Activated CD8-positive, alpha-beta memory T cell treated with anti-CD3 and anti-CD28 coated beads, Interleukin-2, amount 10 ng/mL, durations not matched to agents 7 days and 5 days (primary cell): ENCODE measurements around the gene GEMIN4. TPM values are rescaled to one million over a fixed set of nuclear protein-coding genes. Genes with fewer than 3 reads are reported as not detected.
A peak's percentile ranks its signal among the peaks of the same experiment; 100 is the strongest.

ENCODE experiments used
- ATAC-seq: fragments of 150-1000 bp; cut with Tn5 transposase; one replicate; pipeline ENCODE4 v1.10.0; 2021; ENCODE audit warnings: moderate library complexity
- CTCF ChIA-PET: fragments of 350-600 bp; sonication (Branson Sonifier 250); formaldehyde crosslinking; loops from one replicate; lab custom pipeline; 2021; ENCODE audit warnings: antibody characterized with exemption; lab: Charles Lee
- DNase-seq: peaks from one replicate; pipeline ENCODE4 v3.0.0-alpha.2; 2020
- H3K27ac Mint-ChIP-seq: one replicate; pipeline ENCODE4 v1.8.0; 2021; ENCODE audit warnings: mild to moderate bottlenecking, mixed read lengths
- H3K27me3 Mint-ChIP-seq: one replicate; pipeline ENCODE4 v1.8.0; 2021; ENCODE audit warnings: mixed read lengths
- H3K36me3 Mint-ChIP-seq: one replicate; pipeline ENCODE4 v1.8.0; 2021; ENCODE audit warnings: mild to moderate bottlenecking, mixed read lengths
- H3K4me1 Mint-ChIP-seq: one replicate; pipeline ENCODE4 v1.8.0; 2021; ENCODE audit warnings: mixed read lengths
- H3K4me3 Mint-ChIP-seq: one replicate; pipeline ENCODE4 v1.8.0; 2021; ENCODE audit warnings: mild to moderate bottlenecking, moderate library complexity, mixed read lengths
- H3K9me3 Mint-ChIP-seq: one replicate; pipeline ENCODE4 v1.8.0; 2022; ENCODE audit warnings: low read depth, mixed read lengths
- total RNA-seq, 2 experiments: library from RNA; stranded (reverse); gene quantifications; one replicate each; pipeline ENCODE4 v1.2.3, GENCODE V29; 2021

Gene GEMIN4
- total RNA-seq, 2 experiments from 2014 or later, result 40.8 to 43.0 TPM

DNA sequence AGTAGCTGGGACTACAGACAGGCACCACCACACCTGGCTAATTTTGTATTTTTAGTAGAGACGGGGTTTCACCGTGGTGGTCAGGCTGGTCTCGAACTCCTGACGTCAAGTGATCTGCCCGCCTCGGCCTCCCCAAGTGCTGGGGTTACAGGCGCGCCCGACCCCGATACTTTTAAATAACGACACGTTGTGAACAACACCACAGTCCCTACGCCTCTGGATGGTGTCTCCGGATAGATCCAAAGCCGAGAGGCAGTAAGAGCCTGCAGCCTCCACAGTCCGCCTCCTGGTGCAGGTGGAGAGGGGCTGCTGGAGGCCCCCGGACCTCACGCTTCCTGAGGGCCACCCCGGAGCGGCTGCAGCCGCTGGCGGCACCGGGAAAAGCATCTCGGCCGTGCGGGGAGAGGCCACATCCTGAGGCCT, 20.4 kb downstream of the GEMIN4 start:
- DNase-seq (no peak), ATAC-seq (no peak)
- Mint-ChIP-seq H3K4me1 (peaks cover 12% of the 10 kb centered on the region), H3K27ac (peak overlapping the region; percentile 32), H3K27me3 (no peaks in the 10 kb centered on the region), H3K36me3 (peaks cover 15% of the 10 kb centered on the region), H3K4me3 (peak overlapping the region; percentile 56), H3K9me3 (no peaks in the 10 kb centered on the region)
- CTCF ChIA-PET, result interaction anchor here (1.4 to 1.7 kb wide), 2 partner anchors 9 to 249 kb away, joined by 3 read pairs; no protein-coding TSS in a partner anchor

DNA sequence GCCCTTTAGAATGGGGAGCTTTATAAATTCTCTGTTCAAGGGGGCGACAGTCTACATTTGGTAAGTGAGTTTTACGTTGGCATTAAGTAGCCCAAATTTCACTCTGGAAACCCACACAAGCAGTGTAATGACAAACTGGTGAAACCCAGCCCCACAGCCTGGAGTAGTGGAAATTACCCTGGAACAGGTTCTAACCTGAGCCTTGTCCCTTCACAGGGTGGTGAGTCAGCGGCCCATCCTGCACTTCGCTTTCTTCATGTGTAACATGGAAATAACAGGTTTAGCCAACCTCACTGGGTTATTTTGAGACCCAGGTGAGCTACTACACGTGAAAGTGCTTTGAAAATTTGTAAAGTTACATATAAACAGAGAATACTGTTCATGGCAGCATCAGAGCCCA, 23.2 kb downstream of the GEMIN4 start:
- H3K4me1 Mint-ChIP-seq, result peaks cover 12% of the 10 kb centered on the region
- peaks cover 4% of the 10 kb centered on the region for H3K36me3 Mint-ChIP-seq
- ATAC-seq (no peak), DNase-seq (no peak)
- H3K9me3 Mint-ChIP-seq, result no peaks in the 10 kb centered on the region
- no peak overlapping the region for H3K27ac Mint-ChIP-seq
- CTCF ChIA-PET, result interaction anchor here (1.3 to 1.4 kb wide), 2 partner anchors 13 to 24 kb away, joined by 3 to 4 read pairs; partner anchors contain the start of gene GEMIN4
- no peak overlapping the region for H3K4me3 Mint-ChIP-seq
- H3K27me3 Mint-ChIP-seq, result no peaks in the 10 kb centered on the region

DNA sequence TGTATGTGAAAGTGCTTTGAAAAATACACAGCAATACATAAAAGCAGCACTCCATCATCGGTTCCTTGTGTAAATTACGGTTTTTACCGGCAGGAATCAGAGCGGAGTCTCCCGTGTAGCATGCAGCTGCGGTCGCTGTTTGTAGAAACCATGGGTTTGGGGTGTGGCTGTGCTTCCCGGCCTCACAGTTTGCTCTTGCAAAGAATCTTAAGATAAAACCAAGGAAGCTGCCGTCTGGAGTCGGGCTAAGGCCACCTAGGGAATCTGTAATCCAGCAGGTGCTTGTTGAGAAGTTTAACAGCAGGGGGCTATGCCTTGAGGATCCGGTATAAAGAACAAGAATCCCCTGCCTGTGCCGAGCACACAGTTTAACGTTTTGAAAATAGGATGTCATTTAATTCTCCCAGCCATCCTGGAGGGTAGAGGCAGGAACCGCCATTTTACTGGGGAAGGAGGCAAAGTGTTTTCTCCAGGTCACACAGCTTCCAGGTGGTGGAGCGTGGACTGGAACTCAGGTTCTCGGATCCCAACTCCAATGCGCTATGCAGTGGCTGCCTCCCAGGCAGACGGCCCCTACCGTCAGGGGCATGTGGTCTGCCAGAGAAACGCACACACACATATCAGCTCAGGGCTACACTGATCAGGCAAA, 25.7 kb downstream of the GEMIN4 start:
- H3K27me3 Mint-ChIP-seq, result no peaks in the 10 kb centered on the region
- CTCF ChIA-PET, result no interaction called here
- no peaks in the 10 kb centered on the region for H3K9me3 Mint-ChIP-seq
- no peak overlapping the region for H3K4me3 Mint-ChIP-seq
- no peaks in the 10 kb centered on the region for H3K36me3 Mint-ChIP-seq
- no peak overlapping the region for H3K27ac Mint-ChIP-seq
- ATAC-seq (no peak), DNase-seq (no peak)
- H3K4me1 Mint-ChIP-seq, result no peaks in the 10 kb centered on the region

GRCh38 chr17:725746-726145, 26.3 kb downstream of the GEMIN4 start:
- H3K36me3 Mint-ChIP-seq, result no peaks in the 10 kb centered on the region
- no peaks in the 10 kb centered on the region for H3K9me3 Mint-ChIP-seq
- H3K27me3 Mint-ChIP-seq, result no peaks in the 10 kb centered on the region
- DNase-seq (no peak), ATAC-seq (no peak)
- no peak overlapping the region for H3K27ac Mint-ChIP-seq
- no peaks in the 10 kb centered on the region for H3K4me1 Mint-ChIP-seq
- H3K4me3 Mint-ChIP-seq, result no peak overlapping the region
- CTCF ChIA-PET, result no interaction called here

DNA sequence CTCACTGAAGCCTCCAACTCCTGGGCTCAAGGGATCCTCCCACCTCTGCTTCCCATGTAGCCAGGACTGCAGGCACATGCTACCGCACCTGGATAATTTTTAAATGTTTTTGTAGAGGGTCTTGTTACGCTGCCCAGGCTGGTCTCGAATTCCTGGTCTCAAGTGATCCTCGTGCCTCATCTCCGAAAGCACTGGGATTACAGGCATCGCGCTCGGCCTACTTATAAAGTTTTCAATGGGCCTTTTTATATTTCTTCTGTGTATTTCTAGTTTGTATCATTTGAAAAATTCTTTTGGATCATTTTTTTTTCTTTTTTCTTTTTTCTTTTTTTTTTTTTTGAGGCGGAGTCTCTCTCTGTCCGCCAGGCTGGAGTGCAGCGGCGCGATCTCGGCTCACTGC, 27.0 kb downstream of the GEMIN4 start:
- no peak for ATAC-seq
- no peaks in the 10 kb centered on the region for H3K27me3 Mint-ChIP-seq
- DNase-seq, result no peak
- no peak overlapping the region for H3K27ac Mint-ChIP-seq
- no peaks in the 10 kb centered on the region for H3K36me3 Mint-ChIP-seq
- no peaks in the 10 kb centered on the region for H3K4me1 Mint-ChIP-seq
- CTCF ChIA-PET, result no interaction called here
- H3K9me3 Mint-ChIP-seq, result no peaks in the 10 kb centered on the region
- no peak overlapping the region for H3K4me3 Mint-ChIP-seq

- Mint-ChIP-seq H3K4me3 (no peak overlapping the region), H3K27me3 (peaks cover 3% of the 10 kb centered on the region), H3K4me1 (peaks cover 2% of the 10 kb centered on the region), H3K27ac (no peak overlapping the region), H3K36me3 (no peaks in the 10 kb centered on the region), H3K9me3 (no peaks in the 10 kb centered on the region)
- CTCF ChIA-PET, result interaction anchor here (0.9 to 1.8 kb wide), 2 partner anchors 12 to 259 kb away, joined by 3 to 5 read pairs; no protein-coding TSS in a partner anchor
- ATAC-seq, result no peak
- no peak for DNase-seq
Observed at GRCh38 chr17:721540-721937, 30.5 kb downstream of the GEMIN4 start.

- no peak overlapping the region for H3K27ac Mint-ChIP-seq
- DNase-seq (no peak), ATAC-seq (no peak)
- H3K4me1 Mint-ChIP-seq, result peaks cover 4% of the 10 kb centered on the region
- H3K27me3 Mint-ChIP-seq, result peaks cover 3% of the 10 kb centered on the region
- H3K36me3 Mint-ChIP-seq, result no peaks in the 10 kb centered on the region
- CTCF ChIA-PET, result interaction anchor here (0.9 to 1.8 kb wide), 2 partner anchors 12 to 260 kb away, joined by 3 to 5 read pairs; no protein-coding TSS in a partner anchor
- H3K4me3 Mint-ChIP-seq, result no peak overlapping the region
- H3K9me3 Mint-ChIP-seq, result no peaks in the 10 kb centered on the region
Observed at GRCh38 chr17:720706-721539, 31.1 kb downstream of the GEMIN4 start.

DNA sequence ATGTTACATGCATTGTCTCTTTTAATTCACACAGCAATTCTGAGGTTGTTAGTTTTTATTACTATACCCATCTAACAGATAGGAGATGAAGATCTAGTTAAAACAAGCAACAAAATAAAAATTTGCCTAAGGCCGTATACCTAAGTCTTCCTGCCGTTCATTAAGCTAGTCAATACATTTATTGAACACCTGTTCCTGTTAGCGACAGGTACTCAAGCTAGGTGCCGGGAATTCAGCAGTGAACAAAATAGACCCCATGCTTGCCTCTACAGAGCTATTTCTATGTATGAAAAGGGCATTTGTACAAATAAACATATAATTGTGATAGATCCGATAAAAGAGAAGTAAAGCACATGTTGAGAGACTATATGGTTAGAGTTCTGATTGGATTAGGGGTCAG, 34.0 kb downstream of the GEMIN4 start:
- ATAC-seq, result no peak
- CTCF ChIA-PET, result interaction anchor here (0.7 to 4.7 kb wide), 3 partner anchors 18 to 306 kb away, joined by 3 to 23 read pairs (median 4); no protein-coding TSS in a partner anchor
- DNase-seq, result no peak
- Mint-ChIP-seq H3K9me3 (no peaks in the 10 kb centered on the region), H3K4me1 (peaks cover 15% of the 10 kb centered on the region), H3K27ac (no peak overlapping the region), H3K4me3 (no peak overlapping the region), H3K36me3 (no peaks in the 10 kb centered on the region), H3K27me3 (peaks cover 3% of the 10 kb centered on the region)

DNA sequence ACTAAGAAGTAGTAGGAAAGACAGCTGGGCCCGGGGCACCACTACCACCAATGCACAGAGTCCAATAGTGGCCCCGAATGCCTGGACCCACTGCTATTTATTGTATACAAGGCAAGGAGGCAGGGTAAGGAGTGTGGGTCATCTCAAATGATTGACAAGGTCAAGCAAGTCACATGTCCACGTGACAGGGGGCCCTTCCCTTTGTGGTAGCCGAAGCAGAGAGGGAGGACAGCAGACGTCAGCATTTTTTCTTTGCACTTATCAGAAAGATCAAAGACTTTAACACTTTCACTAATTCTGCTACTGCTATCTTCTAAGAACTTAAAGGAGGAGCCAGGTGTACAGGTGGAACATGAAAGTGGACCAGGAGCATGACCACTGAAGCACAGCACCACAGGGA, 43.9 kb downstream of the GEMIN4 start:
- CTCF ChIA-PET, result interaction anchor here (1.5 kb wide), 1 partner anchor 8 kb away, joined by 5 read pairs; no protein-coding TSS in a partner anchor
- H3K36me3 Mint-ChIP-seq, result peaks cover 15% of the 10 kb centered on the region
- H3K27me3 Mint-ChIP-seq, result no peaks in the 10 kb centered on the region
- no peaks in the 10 kb centered on the region for H3K9me3 Mint-ChIP-seq
- H3K4me3 Mint-ChIP-seq, result no peak overlapping the region
- DNase-seq (no peak), ATAC-seq (no peak)
- peaks cover 25% of the 10 kb centered on the region for H3K4me1 Mint-ChIP-seq
- no peak overlapping the region for H3K27ac Mint-ChIP-seq

DNA sequence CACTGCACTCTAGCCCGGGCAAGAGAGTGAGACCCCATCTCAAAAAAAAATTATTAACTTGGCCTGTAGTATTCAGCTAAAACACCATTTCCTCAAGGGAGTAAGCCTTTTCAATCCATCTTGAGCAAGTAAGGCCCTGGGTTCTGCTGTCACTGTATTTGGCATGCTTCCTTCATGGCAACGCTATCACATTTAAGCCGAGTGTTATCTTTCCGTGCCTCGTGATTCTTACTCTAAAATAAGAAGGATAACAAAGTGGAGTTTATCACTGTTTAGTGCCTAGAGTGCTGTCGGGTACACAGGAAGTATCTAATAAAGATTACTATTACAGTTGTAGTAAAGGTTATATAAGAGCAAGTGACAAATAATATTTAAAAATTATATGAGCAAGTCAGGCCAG, 46.2 kb downstream of the GEMIN4 start:
- H3K27me3 Mint-ChIP-seq, result no peaks in the 10 kb centered on the region
- H3K4me3 Mint-ChIP-seq, result no peak overlapping the region
- H3K36me3 Mint-ChIP-seq, result peaks cover 15% of the 10 kb centered on the region
- H3K27ac Mint-ChIP-seq, result no peak overlapping the region
- DNase-seq (no peak), ATAC-seq (no peak)
- CTCF ChIA-PET, result interaction anchor here (1.7 to 3.1 kb wide), 2 partner anchors 10 to 294 kb away, joined by 8 to 20 read pairs; no protein-coding TSS in a partner anchor
- H3K4me1 Mint-ChIP-seq, result peaks cover 11% of the 10 kb centered on the region
- no peaks in the 10 kb centered on the region for H3K9me3 Mint-ChIP-seq

GRCh38 chr17:705011-705410, 47.1 kb downstream of the GEMIN4 start:
- Mint-ChIP-seq H3K27me3 (no peaks in the 10 kb centered on the region), H3K36me3 (peaks cover 13% of the 10 kb centered on the region), H3K9me3 (no peaks in the 10 kb centered on the region), H3K27ac (no peak overlapping the region), H3K4me3 (no peak overlapping the region), H3K4me1 (peaks cover 10% of the 10 kb centered on the region)
- CTCF ChIA-PET, result interaction anchor here (1.1 to 3.1 kb wide), 3 partner anchors 11 to 293 kb away, joined by 3 to 20 read pairs (median 8); no protein-coding TSS in a partner anchor
- DNase-seq, result no peak
- ATAC-seq, result no peak

DNA sequence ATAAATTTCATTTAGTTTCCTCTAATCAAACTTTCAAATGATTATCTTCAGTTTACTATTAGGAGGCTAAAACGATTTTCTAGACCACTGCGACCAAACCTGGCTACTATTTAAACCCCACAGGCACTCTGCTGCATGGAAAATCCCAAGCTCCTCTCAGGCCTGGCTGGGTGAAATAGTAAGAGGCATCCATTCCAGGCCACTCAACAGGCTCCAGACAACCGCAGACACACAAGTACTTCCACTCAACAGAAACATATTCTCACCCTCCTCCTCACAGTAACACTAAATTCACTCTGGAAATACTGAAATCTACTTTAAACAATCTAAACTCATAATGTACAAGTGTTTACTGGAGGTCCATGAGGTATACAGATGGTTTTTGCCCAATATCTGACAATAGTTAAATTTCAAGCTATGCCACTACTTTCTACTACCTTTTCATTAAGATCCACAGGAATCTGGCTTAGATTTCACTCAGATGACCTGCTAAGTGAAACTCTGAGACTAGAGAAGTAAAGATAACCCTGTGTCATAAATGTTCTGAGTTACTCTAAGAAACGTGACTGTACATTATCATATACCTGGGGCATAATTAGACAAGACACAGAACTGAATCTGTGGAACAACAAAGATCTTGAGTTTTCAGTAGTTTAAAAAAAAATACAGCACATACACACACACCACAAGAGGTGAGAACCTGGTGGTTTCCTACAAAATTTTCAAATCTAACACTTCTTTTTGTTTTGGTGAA, 47.8 kb downstream of the GEMIN4 start:
- Mint-ChIP-seq H3K36me3 (peaks cover 9% of the 10 kb centered on the region), H3K4me1 (peaks cover 10% of the 10 kb centered on the region), H3K4me3 (no peak overlapping the region), H3K27me3 (no peaks in the 10 kb centered on the region), H3K27ac (no peak overlapping the region), H3K9me3 (no peaks in the 10 kb centered on the region)
- ATAC-seq, result no peak
- no peak for DNase-seq
- CTCF ChIA-PET, result interaction anchor here (1.1 to 3.1 kb wide), 3 partner anchors 12 to 292 kb away, joined by 3 to 20 read pairs (median 8); no protein-coding TSS in a partner anchor
